Measurements from ENCODE around the gene C12orf76. TPM values are rescaled to one million over a fixed set of nuclear protein-coding genes. Genes with fewer than 3 reads are reported as not detected.
"Not testable (repeated sequence)": the region's sequence is repeated elsewhere in the genome, so short reads cannot be mapped to it uniquely, and the experiment has no call there.

C12orf76 gene
- total RNA-seq, 1 experiment from 2014 or later = 7.7 TPM

DNA sequence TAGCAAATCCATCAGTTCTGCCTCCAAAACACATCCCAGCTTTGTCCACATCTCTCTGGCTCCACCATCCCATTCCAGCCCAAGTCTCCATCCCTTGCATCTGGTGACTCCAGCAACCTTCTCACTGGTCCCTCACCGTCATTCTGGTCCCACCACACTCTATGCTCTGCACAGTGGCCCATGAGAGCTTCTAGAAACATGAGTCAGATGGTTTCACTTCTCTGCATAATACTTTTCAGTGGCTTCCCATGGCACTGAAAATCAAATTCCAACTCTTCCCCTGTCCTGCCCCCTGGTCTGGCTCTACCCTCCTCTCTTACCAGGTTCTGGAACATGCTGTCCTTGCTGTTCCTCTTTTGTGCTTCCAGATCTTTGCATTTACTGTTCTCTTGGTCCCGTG, 17.2 kb upstream of the C12orf76 start:
- no peak for DNase-seq (ENCODE audit: low read depth)

DNA sequence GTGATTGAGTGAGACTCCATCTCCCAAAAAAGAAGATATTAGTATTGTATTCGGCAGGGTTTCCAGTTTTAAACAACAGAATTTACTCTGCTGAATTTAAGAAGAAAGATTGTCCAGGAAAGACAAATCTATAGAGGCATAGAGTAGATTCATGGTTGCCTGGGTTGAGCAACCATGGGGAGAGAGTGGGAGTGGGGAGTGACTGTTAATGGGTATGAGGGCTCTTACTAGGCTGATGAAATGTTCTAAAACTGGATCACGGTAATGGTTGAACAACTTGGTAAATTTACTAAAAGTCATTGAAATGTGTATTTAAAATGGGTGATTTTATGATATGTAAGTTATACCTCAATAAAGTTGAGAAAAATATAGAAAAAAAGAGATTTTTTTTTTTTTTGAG, 13.9 kb upstream of the C12orf76 start:
- no peak for DNase-seq (ENCODE audit: low read depth)

DNA sequence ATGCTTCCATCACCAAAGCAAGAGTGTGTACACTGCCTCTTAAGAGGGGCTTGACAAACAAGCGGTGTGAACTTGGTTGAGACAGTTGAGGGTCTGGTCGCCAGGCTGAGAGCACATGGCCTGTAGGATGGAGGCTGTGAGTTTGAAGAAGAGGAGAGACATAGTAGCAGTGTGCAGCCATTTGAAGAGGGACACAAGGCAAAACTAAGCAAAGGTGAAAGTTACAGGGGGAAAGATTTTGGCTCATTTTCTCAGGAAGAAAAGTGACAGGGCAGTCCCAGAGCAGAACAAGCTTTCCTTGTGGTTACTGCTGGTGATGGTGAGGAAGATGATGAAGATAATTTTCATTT, 11.3 kb upstream of the C12orf76 start:
- no peak for DNase-seq (ENCODE audit: low read depth)

DNA sequence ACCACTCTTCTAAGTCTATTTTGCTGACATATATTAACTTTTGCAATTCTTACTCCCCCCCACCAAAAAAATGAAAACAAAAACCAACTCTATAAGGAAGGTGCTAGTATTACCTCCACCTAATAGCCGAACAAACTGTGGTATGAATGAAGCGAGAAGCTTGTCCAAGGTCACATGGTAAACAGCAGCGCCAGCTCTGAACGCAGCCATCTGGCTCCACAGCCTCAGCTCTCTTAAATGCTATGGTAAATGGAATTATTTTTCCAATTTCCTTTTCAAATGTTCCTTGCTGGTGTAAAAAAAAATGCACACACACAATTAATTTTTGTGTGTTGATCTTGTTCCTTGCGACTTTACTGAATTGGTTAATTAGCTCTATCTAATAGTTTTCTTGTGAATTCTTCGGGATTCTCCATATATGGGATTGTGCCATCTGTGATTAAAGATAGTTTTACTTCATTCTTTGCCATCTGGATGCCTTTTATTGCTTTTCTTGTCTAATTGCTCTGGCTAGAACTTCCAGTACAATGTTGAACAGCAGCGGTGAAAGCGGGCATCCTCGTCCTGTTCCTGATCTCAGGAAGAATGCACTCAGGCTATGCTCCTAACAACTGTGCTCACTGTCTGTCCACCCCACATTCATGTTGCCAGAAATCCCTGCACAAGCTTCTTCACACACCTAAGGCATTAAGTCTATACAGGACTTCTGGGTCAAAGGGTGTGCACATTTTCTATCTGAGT, 10.7 kb upstream of the C12orf76 start:
- no peak for DNase-seq (ENCODE audit: low read depth)

DNA sequence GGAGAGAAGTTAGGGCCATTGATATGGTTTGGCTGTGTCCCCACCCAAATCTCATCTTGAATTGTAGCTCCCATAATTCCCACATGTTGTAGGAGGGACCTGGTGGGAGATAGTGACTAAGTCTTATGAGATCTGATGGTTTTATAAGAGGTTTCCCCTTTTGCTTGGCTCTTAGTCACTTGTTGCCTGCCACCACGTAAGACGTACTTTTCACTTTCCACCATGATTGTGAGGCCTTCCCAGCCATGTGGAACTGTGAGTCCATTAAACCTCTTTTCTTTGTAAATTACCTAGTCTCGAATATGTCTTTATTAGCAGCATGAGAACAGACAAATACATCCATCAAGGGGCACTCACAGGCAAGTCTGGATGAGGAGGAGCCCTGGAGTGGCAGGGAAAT, 8.3 kb upstream of the C12orf76 start:
- DNase-seq (ENCODE audit: low read depth) = not testable (repeated sequence)

DNA sequence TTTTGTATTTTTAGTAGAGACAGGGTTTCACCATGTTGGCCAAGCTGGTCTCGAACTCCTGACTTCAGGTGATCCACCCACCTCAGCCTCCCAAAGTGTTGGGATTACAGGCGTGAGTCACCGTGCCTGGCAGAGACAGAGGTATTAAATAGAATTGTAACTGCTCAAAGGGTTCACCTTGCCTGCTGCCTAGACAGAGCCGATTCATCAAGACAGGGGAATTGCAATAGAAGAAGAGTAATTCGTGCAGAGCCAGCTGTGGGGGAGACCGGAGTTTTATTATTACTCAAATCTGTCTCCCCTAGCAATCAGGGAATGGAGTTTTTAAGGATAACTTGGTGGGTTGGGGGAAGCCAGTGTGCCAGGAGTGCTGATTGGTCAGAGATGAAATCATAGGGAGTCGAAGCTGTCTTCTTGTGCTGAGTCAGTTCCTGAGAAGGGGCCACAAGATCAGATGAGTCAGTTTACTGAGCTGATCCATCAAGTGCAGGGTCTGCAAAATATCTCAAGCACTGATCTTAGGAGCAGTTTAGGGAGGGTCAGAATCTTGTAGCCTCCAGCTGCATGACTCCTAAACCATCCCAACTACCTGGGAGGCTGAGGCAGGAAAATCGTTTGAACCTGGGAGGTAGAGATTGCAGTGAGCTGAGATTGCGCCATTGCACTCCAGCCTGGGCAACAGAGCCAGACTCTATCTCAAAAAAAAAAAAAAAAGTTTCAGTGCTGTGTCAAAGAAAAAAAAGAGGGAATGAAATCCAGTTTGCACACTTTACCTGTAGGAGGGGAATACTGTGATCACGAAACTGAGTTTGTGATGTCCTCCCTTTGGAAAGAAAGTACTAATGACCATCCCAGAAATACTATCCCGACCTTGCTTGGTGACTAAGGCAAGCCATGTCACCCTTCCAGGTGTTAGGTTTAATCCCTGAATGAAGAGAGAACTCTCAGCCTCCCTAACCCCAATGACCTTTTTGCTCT, 7.3 kb upstream of the C12orf76 start:
- DNase-seq (ENCODE audit: low read depth) = peak; percentile 88

DNA sequence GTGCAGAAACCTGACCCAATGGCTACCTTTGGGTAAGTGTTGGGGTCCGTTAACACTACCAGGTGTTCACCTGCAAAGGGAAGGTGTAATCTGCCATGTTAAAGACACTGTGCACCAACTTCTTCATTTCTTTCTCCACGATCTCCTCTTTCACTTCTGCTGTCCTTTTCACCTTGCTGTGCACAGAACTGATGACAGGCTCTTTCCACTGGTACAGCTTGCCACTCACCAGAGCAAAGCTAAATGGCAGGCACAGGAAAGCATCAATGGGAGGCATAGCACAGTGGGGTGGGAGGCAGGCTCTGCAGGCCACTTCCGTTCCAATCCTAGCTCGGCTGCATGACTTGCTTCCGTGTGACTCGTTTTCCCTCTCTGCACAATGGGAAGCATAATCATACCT, 2.6 kb upstream of the C12orf76 start:
- no peak for DNase-seq (ENCODE audit: low read depth)

DNA sequence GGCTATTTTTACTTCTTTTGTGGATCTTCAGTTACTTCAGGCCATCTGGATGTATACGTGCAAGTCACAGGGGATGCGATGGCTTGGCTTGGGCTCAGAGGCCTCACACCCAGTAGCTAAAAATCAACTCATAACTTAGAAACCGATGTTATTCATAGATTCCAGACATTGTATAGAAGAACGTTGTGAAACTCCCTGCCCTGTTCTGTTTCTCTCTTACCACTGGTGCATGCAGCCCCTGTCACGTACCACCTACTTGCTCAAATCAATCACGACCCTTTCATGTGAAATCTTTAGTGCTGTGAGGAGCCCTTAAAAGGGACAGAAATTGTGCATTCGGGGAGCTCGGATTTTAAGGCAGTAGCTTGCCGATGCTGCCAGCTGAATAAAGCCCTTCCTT, 1.3 kb upstream of the C12orf76 start:
- DNase-seq (ENCODE audit: low read depth) = not testable (repeated sequence)

DNA sequence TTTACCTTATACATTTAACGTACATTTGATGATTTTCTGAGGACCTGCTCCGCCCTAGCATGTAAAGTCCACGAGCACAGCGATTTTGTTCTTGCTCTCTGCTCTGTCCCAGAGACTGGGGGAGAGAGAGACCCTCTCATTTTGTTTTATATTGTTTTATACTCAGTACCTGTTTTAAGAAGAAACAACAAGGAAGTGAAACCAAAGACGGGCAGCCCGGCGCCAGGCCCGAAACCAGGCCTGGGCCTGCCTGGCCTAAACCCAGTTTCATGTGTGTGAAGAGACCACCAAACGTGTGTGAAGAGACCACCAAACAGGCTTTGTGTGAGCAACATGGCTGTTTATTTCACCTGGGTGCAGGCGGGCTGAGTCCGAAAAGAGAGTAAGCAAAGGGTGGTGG, 712 bp upstream of the C12orf76 start:
- not testable (repeated sequence) for DNase-seq (ENCODE audit: low read depth)

DNA sequence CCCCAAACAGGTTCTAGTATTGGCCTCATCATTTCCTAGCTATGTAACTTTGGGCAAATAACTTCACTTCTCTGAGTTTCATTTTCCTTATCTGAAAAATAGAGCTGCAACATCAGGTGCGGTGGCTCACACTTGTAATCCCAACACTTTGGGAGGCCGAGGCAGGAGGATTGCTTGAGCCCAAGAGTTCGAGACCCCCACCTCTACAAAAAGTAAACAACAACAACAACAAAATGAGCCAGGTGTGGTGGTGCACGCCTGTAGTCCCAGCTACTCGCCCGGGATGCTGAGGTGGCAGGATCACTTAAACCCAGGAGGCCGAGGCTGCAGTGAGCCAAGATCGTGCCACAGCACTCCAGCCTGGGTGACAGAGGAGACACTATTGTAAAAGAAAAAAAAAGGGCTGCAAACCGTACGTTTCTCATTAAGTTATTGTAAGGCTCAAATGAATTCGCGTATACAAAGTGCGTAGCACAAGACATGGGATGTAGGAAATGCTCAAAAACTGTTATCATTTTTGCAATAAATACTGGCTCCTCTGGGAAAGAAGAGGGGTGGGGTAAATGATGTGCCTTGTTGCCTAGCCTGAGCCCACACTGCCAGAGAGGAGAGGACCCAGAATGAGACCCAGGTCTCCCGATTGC, 903 bp downstream of the C12orf76 start:
- DNase-seq (ENCODE audit: low read depth) = no peak

DNA sequence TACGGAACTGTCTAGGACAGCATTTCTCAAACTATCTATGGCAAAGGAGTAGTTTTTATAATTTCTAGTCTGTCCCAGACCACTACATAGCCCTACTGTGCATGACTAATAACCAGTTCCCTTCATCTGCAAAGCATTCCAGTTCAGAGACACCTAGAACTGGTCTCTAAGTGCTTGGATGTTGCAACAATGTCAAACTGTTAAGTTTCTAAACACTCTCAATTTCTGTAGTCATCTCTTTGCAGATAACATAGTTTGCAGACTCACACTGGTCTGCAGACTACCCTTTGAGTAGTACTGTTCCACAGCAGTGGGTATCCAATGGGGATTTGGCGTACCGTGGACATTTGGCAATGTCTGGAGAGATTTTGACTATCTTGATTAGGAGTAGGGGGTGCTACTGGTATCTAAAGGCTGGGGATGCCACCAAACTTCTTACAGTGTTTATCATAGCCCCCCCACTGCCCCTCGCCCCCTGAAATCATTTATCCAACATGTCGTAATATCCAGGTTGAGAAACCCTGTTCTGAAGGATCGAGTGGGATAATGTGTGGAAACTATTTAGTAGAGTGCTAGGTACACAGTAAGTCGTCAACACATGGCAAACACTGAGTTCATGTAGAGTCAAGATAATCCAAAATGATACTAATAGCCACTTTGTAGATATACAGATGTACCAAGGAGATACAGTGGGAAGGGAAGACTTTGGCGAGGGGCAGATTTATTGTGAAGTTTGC, 1.7 kb downstream of the C12orf76 start:
- no peak for DNase-seq (ENCODE audit: low read depth)

DNA sequence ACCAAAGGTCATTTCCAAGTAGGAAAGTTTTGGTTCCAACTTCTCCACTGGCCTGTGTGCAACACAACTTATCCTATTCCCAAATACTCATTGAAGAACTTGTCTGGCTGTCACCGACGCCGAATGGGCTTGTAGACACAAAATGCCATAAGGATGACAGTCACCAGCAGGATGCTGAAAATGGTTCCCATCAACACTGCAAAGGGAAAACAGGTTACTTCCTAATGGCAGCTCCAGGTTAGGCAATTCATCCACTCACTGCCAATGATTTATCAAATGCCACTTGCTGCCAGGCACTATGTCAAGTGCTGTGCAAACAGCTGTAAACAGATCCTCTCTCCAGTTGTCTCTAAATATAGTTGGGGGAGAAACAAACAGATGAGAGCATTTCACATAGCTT, 6.1 kb downstream of the C12orf76 start:
- no peak for DNase-seq (ENCODE audit: low read depth)

DNA sequence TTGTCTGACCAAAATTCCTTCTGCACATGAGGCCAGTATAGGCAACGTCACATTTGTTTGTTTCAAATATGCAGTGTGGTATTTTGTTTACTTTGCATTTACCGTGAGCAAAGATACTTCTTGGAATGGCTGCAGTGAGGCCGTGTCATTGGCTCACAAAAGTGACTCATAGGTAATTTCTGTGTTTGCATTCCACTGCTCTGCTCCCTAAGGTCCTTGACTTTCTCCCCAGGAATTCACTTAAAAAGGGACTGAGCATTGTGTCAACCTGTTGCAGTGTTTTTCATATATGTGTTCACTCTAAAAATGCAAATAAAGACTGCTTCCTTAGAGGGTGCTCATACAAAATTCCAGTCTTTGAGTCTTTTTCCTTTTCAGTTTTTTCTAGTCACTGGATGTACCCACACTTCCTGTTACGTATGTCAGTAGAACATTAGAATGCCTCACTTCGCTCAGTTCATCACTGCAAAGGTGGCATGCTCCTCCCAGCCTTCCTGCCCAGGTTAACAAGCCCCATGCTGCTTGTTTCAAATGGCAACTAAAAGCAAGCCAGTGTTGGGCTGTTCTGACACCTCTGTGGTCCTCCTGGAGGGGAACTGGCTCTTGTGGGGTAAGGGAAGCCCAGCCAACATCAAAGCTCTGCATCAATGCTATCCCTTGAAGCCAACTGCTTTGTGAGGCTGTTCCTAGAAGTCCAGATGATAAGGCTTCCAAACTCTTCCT, 9.1 kb downstream of the C12orf76 start:
- peak; percentile 93 for DNase-seq (ENCODE audit: low read depth)

DNA sequence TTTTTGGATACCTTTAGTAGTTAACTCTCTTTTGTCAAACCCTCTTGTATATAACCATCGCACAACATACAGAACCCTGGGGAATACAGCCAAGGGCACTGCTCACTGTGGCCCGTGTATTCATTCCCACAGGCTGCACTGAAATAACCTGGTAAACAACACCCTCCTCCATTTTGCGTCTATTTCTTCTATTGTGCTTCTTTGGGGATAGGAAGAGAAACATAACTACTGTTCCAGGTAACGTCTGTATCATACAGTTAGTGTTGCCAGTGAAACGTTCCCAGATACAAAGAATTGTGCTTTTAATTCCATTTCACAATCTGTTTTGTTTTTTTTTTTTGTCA, 9.6 kb downstream of the C12orf76 start:
- DNase-seq (ENCODE audit: low read depth) = no peak

DNA sequence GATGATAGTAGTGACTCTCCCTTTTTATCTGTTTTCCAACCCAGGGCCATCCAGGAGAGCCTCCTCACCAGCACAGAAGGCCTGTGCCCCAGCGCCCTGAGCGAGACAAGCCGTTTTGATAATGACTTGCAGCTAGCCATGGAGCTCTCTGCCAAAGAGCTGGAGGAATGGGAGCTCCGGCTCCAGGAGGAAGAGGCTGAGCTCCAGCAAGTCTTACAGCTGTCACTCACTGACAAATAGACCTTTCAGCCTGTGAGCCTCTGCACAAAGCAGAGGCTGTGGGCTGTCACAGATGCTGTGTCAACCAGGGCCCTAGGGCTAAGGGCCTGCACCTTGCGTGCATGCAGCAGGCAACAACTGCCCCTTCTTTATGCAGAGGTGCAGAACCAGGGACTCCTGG, 11.0 kb downstream of the C12orf76 start:
- DNase-seq (ENCODE audit: low read depth) = no peak

DNA sequence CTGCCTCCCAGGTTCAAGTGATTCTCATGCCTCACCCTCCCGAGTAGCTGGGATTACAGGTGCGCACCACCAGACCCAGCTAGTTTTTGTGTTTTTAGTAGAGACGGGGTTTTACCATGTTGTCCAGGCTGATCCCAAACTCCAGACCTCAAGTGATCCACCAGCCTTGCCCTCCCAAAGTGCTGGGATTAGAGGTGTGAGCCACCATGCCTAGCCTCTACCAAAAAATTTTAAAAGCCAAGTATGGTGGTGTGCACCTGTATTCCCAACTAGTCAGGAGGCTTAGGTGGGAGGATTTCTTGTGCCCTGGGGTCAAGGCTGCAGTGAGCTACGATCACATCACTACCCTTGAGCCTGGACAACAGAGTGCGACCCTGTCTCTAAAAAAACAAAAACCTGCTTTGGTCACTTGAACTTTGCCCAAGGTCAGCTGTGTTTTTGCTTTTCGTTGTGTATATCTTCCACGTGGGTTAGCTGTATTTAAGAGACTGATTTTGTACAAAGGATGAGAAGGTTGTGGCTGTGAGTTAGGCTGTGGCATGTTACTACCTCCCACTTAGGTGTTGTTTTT, 12.7 kb downstream of the C12orf76 start:
- no peak for DNase-seq (ENCODE audit: low read depth)

DNA sequence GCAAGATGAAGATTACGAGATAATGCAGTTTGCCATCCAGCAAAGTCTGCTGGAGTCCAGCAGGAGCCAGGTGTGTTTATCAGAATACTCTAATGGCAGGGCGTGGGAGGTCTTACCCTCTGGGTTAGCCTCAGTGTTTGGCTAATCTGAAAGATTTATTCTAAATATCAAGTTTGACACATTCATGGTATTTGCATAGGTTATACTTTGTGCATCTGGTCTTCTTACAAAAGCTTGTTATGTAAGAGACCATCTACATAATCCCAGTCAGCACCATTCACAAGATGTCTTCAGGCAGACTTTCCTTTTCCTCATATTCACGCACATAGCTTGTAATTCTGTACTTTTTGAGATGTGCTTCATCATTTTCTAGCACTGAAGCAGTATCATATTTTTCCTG, 14.4 kb downstream of the C12orf76 start:
- no peak for DNase-seq (ENCODE audit: low read depth)

DNA sequence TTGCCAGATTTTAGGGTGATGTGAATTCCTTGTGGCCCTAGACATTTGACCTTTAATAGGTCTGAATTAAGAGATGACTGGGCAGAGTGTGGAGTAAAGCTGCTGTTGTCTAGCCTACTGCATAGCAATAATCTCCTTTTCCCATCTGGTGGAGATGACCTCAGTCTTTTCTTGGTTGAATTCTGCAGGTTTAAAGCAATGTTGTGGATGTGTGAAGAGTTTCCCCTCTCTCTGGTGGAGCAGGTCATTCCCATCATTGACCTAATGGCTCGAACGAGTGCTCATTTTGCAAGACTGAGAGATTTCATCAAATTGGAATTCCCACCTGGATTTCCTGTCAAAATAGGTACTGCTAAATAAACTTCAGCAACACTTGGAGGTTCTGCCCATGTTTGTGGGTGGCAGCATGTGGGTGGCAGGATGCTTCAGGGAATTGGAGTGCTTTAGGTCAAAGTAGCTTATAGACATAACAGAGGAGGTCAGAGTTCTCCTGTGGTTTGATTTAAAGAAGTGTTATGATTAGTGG, 19.0 kb downstream of the C12orf76 start:
- DNase-seq (ENCODE audit: low read depth) = no peak

DNA sequence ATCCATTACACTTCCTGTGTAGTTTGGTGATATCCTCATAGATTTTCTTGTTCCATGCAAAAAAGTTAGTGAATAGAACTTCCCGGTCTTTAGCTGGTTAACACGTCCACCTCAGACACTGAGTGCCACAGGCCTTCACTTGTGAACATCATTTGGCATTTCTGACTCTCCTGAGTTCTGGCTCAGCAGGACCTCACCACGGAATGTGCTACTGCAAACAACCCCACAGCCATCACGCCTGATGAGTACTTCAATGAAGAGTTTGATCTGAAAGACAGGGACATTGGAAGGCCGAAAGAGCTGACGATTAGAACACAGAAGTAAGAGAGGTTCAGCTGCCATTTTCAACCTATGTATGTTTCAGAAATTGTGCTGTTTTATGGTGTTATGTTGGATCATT, 20.0 kb downstream of the C12orf76 start:
- DNase-seq (ENCODE audit: low read depth) = no peak

DNA sequence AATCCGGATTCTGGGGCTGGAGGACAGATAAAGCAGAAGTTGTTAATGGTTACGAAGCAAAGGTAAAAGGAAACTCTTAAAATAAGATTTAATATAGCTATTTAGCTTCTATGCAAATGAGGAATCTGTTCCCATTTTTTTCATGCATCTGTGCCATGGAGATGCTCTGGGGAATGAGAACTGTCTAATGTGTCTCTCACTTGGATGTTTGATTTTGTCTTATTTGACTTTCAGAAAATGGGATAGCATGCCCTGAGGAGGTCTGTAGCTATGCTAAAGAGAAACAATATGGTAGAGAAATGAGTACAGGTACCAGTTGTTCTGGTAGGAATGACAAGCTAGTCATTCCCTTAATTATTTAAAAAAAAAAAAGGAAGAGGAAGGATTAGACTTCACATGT, 24.3 kb downstream of the C12orf76 start:
- no peak for DNase-seq (ENCODE audit: low read depth)
